GM23248 (cell line): ENCODE measurements around the gene ONECUT3.

ENCODE experiments used
- EZH2 ChIP-seq: fragments of 200-600 bp; sonication (generic); IDR thresholded peaks from 2 replicates; pipeline ENCODE4 v1.6.1; 2018; ENCODE audit warnings: antibody characterized with exemption, mild to moderate bottlenecking; ENCODE audit not compliant: insufficient read depth, poor library complexity, severe bottlenecking
- EZH2phosphoT487 ChIP-seq: fragments of 200-600 bp; sonication (generic); IDR thresholded peaks from 2 replicates; pipeline ENCODE4 v1.6.1; 2018; ENCODE audit warnings: antibody characterized with exemption, moderate library complexity, mild to moderate bottlenecking, low read depth; ENCODE audit not compliant: insufficient read depth

DNA sequence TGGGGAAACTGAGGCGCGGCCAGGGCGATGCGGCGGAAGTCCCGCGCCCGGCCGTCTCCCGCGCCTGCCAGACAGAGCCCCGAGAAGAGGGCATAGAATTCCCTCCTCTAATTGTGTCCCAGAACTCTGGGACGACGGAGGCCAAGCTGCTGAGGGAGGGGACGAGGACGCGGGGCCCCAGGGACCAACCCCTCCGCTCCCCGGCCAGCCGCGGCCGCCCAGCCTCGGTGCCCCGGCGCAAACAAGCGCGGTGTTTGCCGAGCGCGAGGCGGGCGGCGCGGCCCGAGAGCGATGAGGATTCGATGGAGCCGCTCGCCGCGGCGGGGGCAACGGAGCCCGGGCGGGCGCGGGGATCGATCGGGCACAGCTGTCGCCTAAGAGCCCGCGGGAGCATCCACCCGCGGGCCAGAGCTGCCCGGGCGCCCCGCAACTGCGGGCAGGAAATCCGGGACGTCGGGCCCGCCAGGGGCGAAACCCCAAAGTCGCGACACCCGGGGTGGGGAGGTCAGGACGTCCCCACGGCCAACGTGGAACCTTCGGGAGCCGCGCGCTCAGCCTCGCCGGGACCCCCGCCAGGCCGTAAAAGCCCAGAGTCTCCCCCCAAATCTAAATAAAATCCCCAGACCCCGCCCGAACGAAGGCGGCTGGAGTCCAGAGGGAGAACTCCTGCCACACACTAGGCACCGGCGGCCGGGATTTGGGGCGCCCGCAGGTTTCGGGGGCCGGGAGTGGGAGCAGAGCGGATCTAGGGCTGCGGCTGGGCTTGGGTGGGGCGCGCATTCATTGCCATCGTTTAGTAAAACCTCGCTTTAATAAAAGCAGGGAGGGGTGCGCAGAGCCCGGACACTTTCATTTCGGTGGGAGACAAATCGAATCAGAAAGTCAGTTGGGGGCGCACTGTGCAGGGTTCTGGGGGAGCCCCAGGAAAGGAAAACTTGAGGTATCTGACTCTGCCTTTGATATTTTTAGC is 3.6 kb upstream of the ONECUT3 start:
- TF ChIP-seq EZH2: peak; percentile 90
- peak; percentile 78; the same call in 1 of the 2 replicates for TF ChIP-seq EZH2phosphoT487
